ENCODE measurements around the gene ALOX12B. TPM values are rescaled to one million over a fixed set of nuclear protein-coding genes. Genes with fewer than 3 reads are reported as not detected.

The ALOX12B gene
- total and polyA plus RNA-seq, 2 experiments from 2014 or later, result 0.16 to 1.4 TPM

DNA sequence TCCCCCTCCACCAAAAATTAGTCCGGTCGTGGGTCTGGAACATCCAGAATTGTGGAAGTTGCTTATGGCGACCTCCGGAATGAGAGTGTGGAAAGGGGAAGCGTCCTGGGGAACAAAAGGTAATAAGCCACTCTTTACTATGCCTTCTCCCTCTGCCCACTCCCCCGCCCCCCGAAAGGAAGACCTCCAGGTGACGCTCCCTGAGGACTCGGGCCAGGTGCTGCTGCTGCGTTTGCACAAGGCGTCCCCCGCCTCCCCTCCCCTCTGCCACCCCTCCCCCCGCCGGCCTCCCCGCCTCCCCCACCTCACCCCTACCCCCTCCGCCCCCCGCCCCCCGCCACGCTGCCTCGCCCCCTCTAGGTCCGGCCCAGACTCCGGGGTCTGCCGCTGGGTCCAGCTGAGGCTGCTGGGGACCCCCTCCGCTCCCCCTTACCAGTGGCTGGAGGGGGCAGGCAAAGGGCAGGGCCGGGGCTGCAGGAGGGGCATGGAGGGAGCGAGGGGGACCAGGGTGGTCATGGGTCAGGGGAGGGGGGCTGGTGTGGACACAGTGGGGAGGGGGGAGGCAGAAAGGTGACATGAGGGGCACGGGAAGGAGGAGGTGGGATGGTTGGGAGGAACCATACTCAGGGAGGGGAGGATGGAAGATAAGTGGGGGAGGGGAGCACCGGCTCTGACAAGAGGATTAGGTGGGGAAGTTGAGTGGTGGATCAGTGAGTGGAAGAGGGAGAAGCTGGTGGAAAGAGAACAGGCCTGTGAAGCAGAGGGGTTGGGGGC, 23.6 kb downstream of the ALOX12B start:
- H3K4me1 ChIP-seq (ENCODE audit: insufficient read depth), result peaks cover 33% of the 10 kb centered on the region

More for the DNA sequence above, 23.6 kb downstream of the ALOX12B start:
- no peak overlapping the region for H3K27ac ChIP-seq (ENCODE audit: low read depth)
- DNase-seq (ENCODE audit: low spot score) (peak; percentile 59), ATAC-seq (peak; percentile 22)
- Mint-ChIP-seq H3K4me3 (peak overlapping the region; percentile 68), H3K9me3 (no peaks in the 10 kb centered on the region; the same call in 2 of the 3 replicates), H3K4me1 (peaks cover 36% of the 10 kb centered on the region), H3K27me3 (ENCODE audit: insufficient read depth, low read depth, poor library complexity) (peaks cover 68% of the 10 kb centered on the region), H3K27ac (no peak overlapping the region), H3K36me3 (ENCODE audit: low read depth) (no peaks in the 10 kb centered on the region)
- H3K27me3 ChIP-seq (ENCODE audit: insufficient read depth), result peaks cover 94% of the 10 kb centered on the region
- H3F3A ChIP-seq (replicated peaks; ENCODE audit: low read depth), result no peaks in the 10 kb centered on the region
- TF ChIP-seq STAT1 (IDR thresholded peaks at IDR 0.05; ENCODE audit: unreplicated experiment) (no peak), EZH2phosphoT487 (IDR thresholded peaks at IDR 0.05; ENCODE audit: unreplicated experiment) (no peak), ZNF462 (CRISPR knock-in tag; IDR thresholded peaks at IDR 0.05) (no peak), EZH2 (IDR thresholded peaks at IDR 0.05; ENCODE audit: low read depth, unreplicated experiment) (no peak), ZNF331 (CRISPR knock-in tag; IDR thresholded peaks at IDR 0.05; ENCODE audit: low read depth) (no peak), JUNB (IDR thresholded peaks at IDR 0.05; ENCODE audit: unreplicated experiment) (no peak), CREB1 (CRISPR knock-in tag; IDR thresholded peaks at IDR 0.05; ENCODE audit: low read depth) (no peak), NANOG (IDR thresholded peaks at IDR 0.05; ENCODE audit: borderline replicate concordance) (no peak), ZNF114 (CRISPR knock-in tag; IDR thresholded peaks at IDR 0.05) (no peak), POLR2AphosphoS5 (IDR thresholded peaks at IDR 0.05; ENCODE audit: low read depth) (no peak)
- TF ChIP-seq, protein P1, sequence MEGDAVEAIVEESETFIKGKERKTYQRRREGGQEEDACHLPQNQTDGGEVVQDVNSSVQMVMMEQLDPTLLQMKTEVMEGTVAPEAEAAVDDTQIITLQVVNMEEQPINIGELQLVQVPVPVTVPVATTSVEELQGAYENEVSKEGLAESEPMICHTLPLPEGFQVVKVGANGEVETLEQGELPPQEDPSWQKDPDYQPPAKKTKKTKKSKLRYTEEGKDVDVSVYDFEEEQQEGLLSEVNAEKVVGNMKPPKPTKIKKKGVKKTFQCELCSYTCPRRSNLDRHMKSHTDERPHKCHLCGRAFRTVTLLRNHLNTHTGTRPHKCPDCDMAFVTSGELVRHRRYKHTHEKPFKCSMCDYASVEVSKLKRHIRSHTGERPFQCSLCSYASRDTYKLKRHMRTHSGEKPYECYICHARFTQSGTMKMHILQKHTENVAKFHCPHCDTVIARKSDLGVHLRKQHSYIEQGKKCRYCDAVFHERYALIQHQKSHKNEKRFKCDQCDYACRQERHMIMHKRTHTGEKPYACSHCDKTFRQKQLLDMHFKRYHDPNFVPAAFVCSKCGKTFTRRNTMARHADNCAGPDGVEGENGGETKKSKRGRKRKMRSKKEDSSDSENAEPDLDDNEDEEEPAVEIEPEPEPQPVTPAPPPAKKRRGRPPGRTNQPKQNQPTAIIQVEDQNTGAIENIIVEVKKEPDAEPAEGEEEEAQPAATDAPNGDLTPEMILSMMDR (conservative IDR thresholded peaks at IDR 0.05; ENCODE audit: low read depth in 2 of 2), result no peak
- TF ChIP-seq, protein P2, sequence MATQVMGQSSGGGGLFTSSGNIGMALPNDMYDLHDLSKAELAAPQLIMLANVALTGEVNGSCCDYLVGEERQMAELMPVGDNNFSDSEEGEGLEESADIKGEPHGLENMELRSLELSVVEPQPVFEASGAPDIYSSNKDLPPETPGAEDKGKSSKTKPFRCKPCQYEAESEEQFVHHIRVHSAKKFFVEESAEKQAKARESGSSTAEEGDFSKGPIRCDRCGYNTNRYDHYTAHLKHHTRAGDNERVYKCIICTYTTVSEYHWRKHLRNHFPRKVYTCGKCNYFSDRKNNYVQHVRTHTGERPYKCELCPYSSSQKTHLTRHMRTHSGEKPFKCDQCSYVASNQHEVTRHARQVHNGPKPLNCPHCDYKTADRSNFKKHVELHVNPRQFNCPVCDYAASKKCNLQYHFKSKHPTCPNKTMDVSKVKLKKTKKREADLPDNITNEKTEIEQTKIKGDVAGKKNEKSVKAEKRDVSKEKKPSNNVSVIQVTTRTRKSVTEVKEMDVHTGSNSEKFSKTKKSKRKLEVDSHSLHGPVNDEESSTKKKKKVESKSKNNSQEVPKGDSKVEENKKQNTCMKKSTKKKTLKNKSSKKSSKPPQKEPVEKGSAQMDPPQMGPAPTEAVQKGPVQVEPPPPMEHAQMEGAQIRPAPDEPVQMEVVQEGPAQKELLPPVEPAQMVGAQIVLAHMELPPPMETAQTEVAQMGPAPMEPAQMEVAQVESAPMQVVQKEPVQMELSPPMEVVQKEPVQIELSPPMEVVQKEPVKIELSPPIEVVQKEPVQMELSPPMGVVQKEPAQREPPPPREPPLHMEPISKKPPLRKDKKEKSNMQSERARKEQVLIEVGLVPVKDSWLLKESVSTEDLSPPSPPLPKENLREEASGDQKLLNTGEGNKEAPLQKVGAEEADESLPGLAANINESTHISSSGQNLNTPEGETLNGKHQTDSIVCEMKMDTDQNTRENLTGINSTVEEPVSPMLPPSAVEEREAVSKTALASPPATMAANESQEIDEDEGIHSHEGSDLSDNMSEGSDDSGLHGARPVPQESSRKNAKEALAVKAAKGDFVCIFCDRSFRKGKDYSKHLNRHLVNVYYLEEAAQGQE (IDR thresholded peaks at IDR 0.05; ENCODE audit: unreplicated experiment), result no peak
- TF ChIP-seq, protein P3, sequence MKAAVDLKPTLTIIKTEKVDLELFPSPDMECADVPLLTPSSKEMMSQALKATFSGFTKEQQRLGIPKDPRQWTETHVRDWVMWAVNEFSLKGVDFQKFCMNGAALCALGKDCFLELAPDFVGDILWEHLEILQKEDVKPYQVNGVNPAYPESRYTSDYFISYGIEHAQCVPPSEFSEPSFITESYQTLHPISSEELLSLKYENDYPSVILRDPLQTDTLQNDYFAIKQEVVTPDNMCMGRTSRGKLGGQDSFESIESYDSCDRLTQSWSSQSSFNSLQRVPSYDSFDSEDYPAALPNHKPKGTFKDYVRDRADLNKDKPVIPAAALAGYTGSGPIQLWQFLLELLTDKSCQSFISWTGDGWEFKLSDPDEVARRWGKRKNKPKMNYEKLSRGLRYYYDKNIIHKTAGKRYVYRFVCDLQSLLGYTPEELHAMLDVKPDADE (IDR thresholded peaks at IDR 0.05), result no peak
- H3K9me2 ChIP-seq (ENCODE audit: insufficient read depth), result no peaks in the 10 kb centered on the region
- H3K4me3 ChIP-seq, result peak overlapping the region; percentile 52
- no peaks in the 10 kb centered on the region for H3K36me3 ChIP-seq (ENCODE audit: insufficient read depth)
- H3K79me2 ChIP-seq (replicated peaks; ENCODE audit: insufficient read depth), result no peaks in the 10 kb centered on the region
- peak overlapping the region; percentile 18; the same call in 1 of the 2 replicates for H2AFZ ChIP-seq
- H3K4me2 ChIP-seq, result peak overlapping the region; percentile 81
- no peaks in the 10 kb centered on the region for H4K20me1 ChIP-seq (replicated peaks; ENCODE audit: insufficient read depth)

Measured in GM23338 (cell line).